ENCODE results near the gene TM4SF1. TPM values are rescaled to one million over a fixed set of nuclear protein-coding genes. Genes with fewer than 3 reads are reported as not detected.

TM4SF1 gene
- total RNA-seq, 2 experiments from 2014 or later: not detected

GRCh38 chr3:149403443-149403842, 26.0 kb upstream of the TM4SF1 start:
- no peaks in the 10 kb centered on the region for H3K36me3 Mint-ChIP-seq (ENCODE audit: low read depth)
- ChIA-PET POLR2A (no interaction called here), CTCF (no interaction called here)
- no peaks in the 10 kb centered on the region for H3K4me1 Mint-ChIP-seq
- H3K27ac Mint-ChIP-seq: no peak overlapping the region
- H3K4me3 Mint-ChIP-seq: no peak overlapping the region
- H3K9me3 Mint-ChIP-seq: no peaks in the 10 kb centered on the region
- peaks cover 8% of the 10 kb centered on the region for H3K27me3 Mint-ChIP-seq
- no peak for DNase-seq

- no peak for DNase-seq
- Mint-ChIP-seq H3K27ac (no peak overlapping the region), H3K36me3 (ENCODE audit: low read depth) (no peaks in the 10 kb centered on the region), H3K9me3 (no peaks in the 10 kb centered on the region), H3K4me3 (no peak overlapping the region), H3K4me1 (no peaks in the 10 kb centered on the region), H3K27me3 (peaks cover 8% of the 10 kb centered on the region)
- POLR2A ChIA-PET: no interaction called here
- CTCF ChIA-PET: no interaction called here
Observed at GRCh38 chr3:149402481-149402880, 25.0 kb upstream of the TM4SF1 start.

- Mint-ChIP-seq H3K4me1 (no peaks in the 10 kb centered on the region), H3K27me3 (peaks cover 9% of the 10 kb centered on the region), H3K4me3 (no peak overlapping the region), H3K36me3 (ENCODE audit: low read depth) (no peaks in the 10 kb centered on the region), H3K9me3 (no peaks in the 10 kb centered on the region), H3K27ac (no peak overlapping the region)
- ChIA-PET CTCF (no interaction called here), POLR2A (interaction anchor here (0.7 kb wide), 1 partner anchor 400 kb away, joined by 3 read pairs; no protein-coding TSS in a partner anchor)
- no peak for DNase-seq
Observed at GRCh38 chr3:149401926-149402310, 24.5 kb upstream of the TM4SF1 start.

GRCh38 chr3:149401212-149401925, 23.9 kb upstream of the TM4SF1 start:
- Mint-ChIP-seq H3K27ac (no peak overlapping the region), H3K9me3 (no peaks in the 10 kb centered on the region), H3K27me3 (peaks cover 7% of the 10 kb centered on the region), H3K4me3 (no peak overlapping the region), H3K36me3 (ENCODE audit: low read depth) (no peaks in the 10 kb centered on the region), H3K4me1 (no peaks in the 10 kb centered on the region)
- CTCF ChIA-PET: no interaction called here
- POLR2A ChIA-PET: interaction anchor here (0.7 kb wide), 1 partner anchor 400 kb away, joined by 3 read pairs; no protein-coding TSS in a partner anchor
- DNase-seq: no peak

- Mint-ChIP-seq H3K27me3 (peaks cover 7% of the 10 kb centered on the region), H3K4me1 (no peaks in the 10 kb centered on the region), H3K27ac (no peak overlapping the region), H3K4me3 (no peak overlapping the region), H3K36me3 (ENCODE audit: low read depth) (no peaks in the 10 kb centered on the region), H3K9me3 (no peaks in the 10 kb centered on the region)
- DNase-seq: no peak
- POLR2A ChIA-PET: no interaction called here
- CTCF ChIA-PET: no interaction called here
Observed at GRCh38 chr3:149400645-149401044, 23.2 kb upstream of the TM4SF1 start.

GRCh38 chr3:149398296-149398695, 20.8 kb upstream of the TM4SF1 start:
- no peaks in the 10 kb centered on the region for H3K4me1 Mint-ChIP-seq
- CTCF ChIA-PET: no interaction called here
- DNase-seq: no peak
- H3K27ac Mint-ChIP-seq: no peak overlapping the region
- POLR2A ChIA-PET: no interaction called here
- no peaks in the 10 kb centered on the region for H3K9me3 Mint-ChIP-seq
- no peak overlapping the region for H3K4me3 Mint-ChIP-seq
- H3K36me3 Mint-ChIP-seq (ENCODE audit: low read depth): no peaks in the 10 kb centered on the region
- H3K27me3 Mint-ChIP-seq: peaks cover 3% of the 10 kb centered on the region

- POLR2A ChIA-PET: no interaction called here
- no peaks in the 10 kb centered on the region for H3K9me3 Mint-ChIP-seq
- DNase-seq: no peak
- no peak overlapping the region for H3K4me3 Mint-ChIP-seq
- no peak overlapping the region for H3K27ac Mint-ChIP-seq
- CTCF ChIA-PET: no interaction called here
- no peaks in the 10 kb centered on the region for H3K4me1 Mint-ChIP-seq
- no peaks in the 10 kb centered on the region for H3K36me3 Mint-ChIP-seq (ENCODE audit: low read depth)
- H3K27me3 Mint-ChIP-seq: peaks cover 2% of the 10 kb centered on the region
Observed at GRCh38 chr3:149397528-149397927, 20.1 kb upstream of the TM4SF1 start.

GRCh38 chr3:149396476-149396875, 19.0 kb upstream of the TM4SF1 start:
- no peaks in the 10 kb centered on the region for H3K4me1 Mint-ChIP-seq
- CTCF ChIA-PET: no interaction called here

GRCh38 chr3:149395107-149396089, 17.9 kb upstream of the TM4SF1 start:
- Mint-ChIP-seq H3K27ac (no peak overlapping the region), H3K4me3 (no peak overlapping the region), H3K9me3 (no peaks in the 10 kb centered on the region), H3K36me3 (ENCODE audit: low read depth) (no peaks in the 10 kb centered on the region), H3K4me1 (no peaks in the 10 kb centered on the region), H3K27me3 (peaks cover 2% of the 10 kb centered on the region)
- DNase-seq: no peak
- ChIA-PET POLR2A (no interaction called here), CTCF (no interaction called here)

More at GRCh38 chr3:149396476-149396875, 19.0 kb upstream of the TM4SF1 start:
- Mint-ChIP-seq H3K27me3 (peaks cover 2% of the 10 kb centered on the region), H3K36me3 (ENCODE audit: low read depth) (no peaks in the 10 kb centered on the region), H3K4me3 (no peak overlapping the region), H3K27ac (no peak overlapping the region), H3K9me3 (no peaks in the 10 kb centered on the region)
- POLR2A ChIA-PET: no interaction called here
- no peak for DNase-seq

GRCh38 chr3:149393345-149394160, 16.1 kb upstream of the TM4SF1 start:
- no peaks in the 10 kb centered on the region for H3K4me1 Mint-ChIP-seq
- no peaks in the 10 kb centered on the region for H3K9me3 Mint-ChIP-seq
- ChIA-PET POLR2A (no interaction called here), CTCF (no interaction called here)
- peak; percentile 38 for DNase-seq
- peaks cover 2% of the 10 kb centered on the region for H3K27me3 Mint-ChIP-seq
- no peaks in the 10 kb centered on the region for H3K36me3 Mint-ChIP-seq (ENCODE audit: low read depth)
- no peak overlapping the region for H3K27ac Mint-ChIP-seq
- no peak overlapping the region for H3K4me3 Mint-ChIP-seq

- ChIA-PET POLR2A (no interaction called here), CTCF (no interaction called here)
- Mint-ChIP-seq H3K9me3 (no peaks in the 10 kb centered on the region), H3K4me1 (no peaks in the 10 kb centered on the region), H3K27me3 (no peaks in the 10 kb centered on the region), H3K36me3 (ENCODE audit: low read depth) (no peaks in the 10 kb centered on the region), H3K4me3 (no peak overlapping the region), H3K27ac (no peak overlapping the region)
- no peak for DNase-seq
Observed at GRCh38 chr3:149391960-149392359, 14.5 kb upstream of the TM4SF1 start.

- CTCF ChIA-PET: no interaction called here
- no peaks in the 10 kb centered on the region for H3K27me3 Mint-ChIP-seq
- DNase-seq: no peak
- no peak overlapping the region for H3K27ac Mint-ChIP-seq
- no peaks in the 10 kb centered on the region for H3K4me1 Mint-ChIP-seq
- POLR2A ChIA-PET: no interaction called here
- H3K9me3 Mint-ChIP-seq: no peaks in the 10 kb centered on the region
- no peak overlapping the region for H3K4me3 Mint-ChIP-seq
- H3K36me3 Mint-ChIP-seq (ENCODE audit: low read depth): no peaks in the 10 kb centered on the region
Observed at GRCh38 chr3:149390772-149391212, 13.3 kb upstream of the TM4SF1 start.

GRCh38 chr3:149390294-149390693, 12.8 kb upstream of the TM4SF1 start:
- Mint-ChIP-seq H3K4me1 (no peaks in the 10 kb centered on the region), H3K27me3 (no peaks in the 10 kb centered on the region), H3K36me3 (ENCODE audit: low read depth) (no peaks in the 10 kb centered on the region)

More at GRCh38 chr3:149390294-149390693, 12.8 kb upstream of the TM4SF1 start:
- ChIA-PET CTCF (no interaction called here), POLR2A (no interaction called here)
- no peak for DNase-seq
- Mint-ChIP-seq H3K4me3 (no peak overlapping the region), H3K9me3 (no peaks in the 10 kb centered on the region), H3K27ac (no peak overlapping the region)

All from activated CD4-positive, alpha-beta T cell treated with anti-CD3 and anti-CD28 coated beads, Interleukin-2, amount 10 ng/mL, durations not matched to agents 7 days and 5 days (primary cell).